HG03175 (cell line): ENCODE results near the gene GNPDA1.

Experiments used
- ATAC-seq: cut with Tn5 transposase; IDR thresholded peaks from one replicate; pipeline ENCODE4 v1.9.1; 2021; ENCODE audit warnings: mild to moderate bottlenecking, moderate library complexity; ENCODE audit not compliant: unreplicated experiment

Gene GNPDA1

GRCh38 chr5:141958546-141959172, 54.2 kb downstream of the GNPDA1 start:
- ATAC-seq = no peak

GRCh38 chr5:141958113-141958512, 54.7 kb downstream of the GNPDA1 start, which contains the start of gene PCDH12:
Gene PCDH12 (minus strand): TSS chr5:141958202. CDS start chr5:141957851, 351 bp downstream.
- no peak for ATAC-seq

- ATAC-seq = no peak
Measured at GRCh38 chr5:141957367-141957996, 55.3 kb downstream of the GNPDA1 start.

GRCh38 chr5:141954194-141954593, 58.6 kb downstream of the GNPDA1 start:
- ATAC-seq = no peak

- no peak for ATAC-seq
Measured at GRCh38 chr5:141952020-141952419, 60.8 kb downstream of the GNPDA1 start.

- peak; percentile 87 for ATAC-seq
Measured at GRCh38 chr5:141951332-141951781, 61.5 kb downstream of the GNPDA1 start.
